Measurements from ENCODE around the gene LDB2. TPM values are rescaled to one million over a fixed set of nuclear protein-coding genes. Genes with fewer than 3 reads are reported as not detected.

The LDB2 gene
- total RNA-seq, 4 donors from 2014 or later = 16.2 to 31.7 (median 22.4) TPM

GRCh38 chr4:16817286-16817685 lies 81.2 kb downstream of the LDB2 start:
- Histone ChIP-seq H3K4me1 (no peaks in the 10 kb centered on the region), H3K9me3 (no peaks in the 10 kb centered on the region), H3K27me3 (no peaks in the 10 kb centered on the region), H3K36me3 (no peaks in the 10 kb centered on the region), H3K4me3 (no peak overlapping the region), H3K27ac (replicated peaks in 1 of 4) (no peak overlapping the region)
- 97% methylated on average over 1 of the region's 1 CpG for WGBS
- DNase-seq (ENCODE audit: extremely low spot score) = no peak
- no peak for TF ChIP-seq EP300 (IDR thresholded peaks at IDR 0.05)
- no peak for TF ChIP-seq POLR2A (IDR thresholded peaks at IDR 0.05; ENCODE audit: low read depth)
- TF ChIP-seq CTCF (IDR thresholded peaks at IDR 0.05) = no peak
- TF ChIP-seq POLR2AphosphoS5 (IDR thresholded peaks at IDR 0.05) = no peak
- intact Hi-C loops (cut with DNase I) = no loop called here

- 88% methylated on average over 1 of the region's 1 CpG for WGBS
- DNase-seq (ENCODE audit: extremely low spot score) = no peak
- H3K4me1 ChIP-seq = no peaks in the 10 kb centered on the region
- no peaks in the 10 kb centered on the region for H3K36me3 ChIP-seq
- TF ChIP-seq EP300 (IDR thresholded peaks at IDR 0.05) (no peak), POLR2A (IDR thresholded peaks at IDR 0.05; ENCODE audit: low read depth) (no peak), CTCF (IDR thresholded peaks at IDR 0.05) (no peak), POLR2AphosphoS5 (IDR thresholded peaks at IDR 0.05) (no peak)
- no peak overlapping the region for H3K27ac ChIP-seq (replicated peaks in 1 of 4)
- H3K4me3 ChIP-seq = no peak overlapping the region
- intact Hi-C loops (cut with DNase I) = no loop called here
- H3K27me3 ChIP-seq = no peaks in the 10 kb centered on the region
- H3K9me3 ChIP-seq = peaks cover 0 to under 1% (median 0%) of the 10 kb centered on the region in 4 donors
These were observed 84.1 kb downstream of the LDB2 start for GRCh38 chr4:16814361-16814760.

GRCh38 chr4:16812041-16812440 lies 86.4 kb downstream of the LDB2 start:
- TF ChIP-seq CTCF (IDR thresholded peaks at IDR 0.05) (no peak), POLR2A (IDR thresholded peaks at IDR 0.05; ENCODE audit: low read depth) (no peak), EP300 (IDR thresholded peaks at IDR 0.05) (no peak), POLR2AphosphoS5 (IDR thresholded peaks at IDR 0.05) (no peak)

GRCh38 chr4:16809943-16810342 lies 88.5 kb downstream of the LDB2 start:
- Histone ChIP-seq H3K4me3 (no peak overlapping the region), H3K4me1 (no peaks in the 10 kb centered on the region), H3K27me3 (no peaks in the 10 kb centered on the region), H3K27ac (replicated peaks in 1 of 4) (no peak overlapping the region), H3K36me3 (no peaks in the 10 kb centered on the region), H3K9me3 (peaks cover 0 to 8% (median 0%) of the 10 kb centered on the region in 4 donors)
- no peak for DNase-seq (ENCODE audit: extremely low spot score)
- intact Hi-C loops (cut with DNase I) = no loop called here
- no peak for TF ChIP-seq POLR2AphosphoS5 (IDR thresholded peaks at IDR 0.05)
- no peak for TF ChIP-seq EP300 (IDR thresholded peaks at IDR 0.05)
- TF ChIP-seq POLR2A (IDR thresholded peaks at IDR 0.05; ENCODE audit: low read depth) = no peak
- TF ChIP-seq CTCF (IDR thresholded peaks at IDR 0.05) = no peak
- 77% methylated on average over 3 of the region's 3 CpGs for WGBS

More at GRCh38 chr4:16812041-16812440, 86.4 kb downstream of the LDB2 start:
- WGBS = 83% methylated on average over 3 of the region's 3 CpGs
- H3K9me3 ChIP-seq = peaks cover 0 to 8% (median 0%) of the 10 kb centered on the region in 4 donors
- H3K4me1 ChIP-seq = no peaks in the 10 kb centered on the region
- intact Hi-C loops (cut with DNase I) = no loop called here
- DNase-seq (ENCODE audit: extremely low spot score) = no peak
- H3K27me3 ChIP-seq = no peaks in the 10 kb centered on the region
- H3K4me3 ChIP-seq = no peak overlapping the region
- no peak overlapping the region for H3K27ac ChIP-seq (replicated peaks in 1 of 4)
- H3K36me3 ChIP-seq = no peaks in the 10 kb centered on the region

- no peak overlapping the region for H3K27ac ChIP-seq (replicated peaks in 1 of 4)
- TF ChIP-seq POLR2A (IDR thresholded peaks at IDR 0.05; ENCODE audit: low read depth) (no peak), EP300 (IDR thresholded peaks at IDR 0.05) (no peak), CTCF (IDR thresholded peaks at IDR 0.05) (no peak), POLR2AphosphoS5 (IDR thresholded peaks at IDR 0.05) (no peak)
- no peaks in the 10 kb centered on the region for H3K36me3 ChIP-seq
- peaks cover 0 to 8% (median 0%) of the 10 kb centered on the region in 4 donors for H3K9me3 ChIP-seq
- H3K4me1 ChIP-seq = no peaks in the 10 kb centered on the region
- WGBS = 100% methylated on average over 2 of the region's 2 CpGs
- H3K4me3 ChIP-seq = no peak overlapping the region
- intact Hi-C loops (cut with DNase I) = no loop called here
- H3K27me3 ChIP-seq = no peaks in the 10 kb centered on the region
- DNase-seq (ENCODE audit: extremely low spot score) = no peak
These were observed 89.4 kb downstream of the LDB2 start for GRCh38 chr4:16809064-16809463.
